ENCODE measurements around the gene PNPLA2.

PNPLA2 gene

GRCh38 chr11:846496-847098, 27.9 kb downstream of the PNPLA2 start:
- DNase-seq = no peak

GRCh38 chr11:847876-848275, 29.2 kb downstream of the PNPLA2 start:
- no peak for DNase-seq

GRCh38 chr11:848380-848931, 29.7 kb downstream of the PNPLA2 start:
- peak; percentile 74 for DNase-seq

GRCh38 chr11:849104-849824, 30.6 kb downstream of the PNPLA2 start:
- DNase-seq = peak; percentile 91

- peak; percentile 78 for DNase-seq
Observed at GRCh38 chr11:849951-850774, 31.4 kb downstream of the PNPLA2 start.

- peak; percentile 68 for DNase-seq
Observed at GRCh38 chr11:850775-851763, 32.4 kb downstream of the PNPLA2 start.

GRCh38 chr11:852762-853161, 34.0 kb downstream of the PNPLA2 start:
- DNase-seq = no peak

- DNase-seq = no peak
Observed at GRCh38 chr11:853682-854448, 35.2 kb downstream of the PNPLA2 start.

GRCh38 chr11:854601-855329, 36.1 kb downstream of the PNPLA2 start:
- DNase-seq = no peak

- DNase-seq = no peak
Observed at GRCh38 chr11:855330-855674, 36.6 kb downstream of the PNPLA2 start.

GRCh38 chr11:855796-856195, 37.1 kb downstream of the PNPLA2 start:
- DNase-seq = no peak

GRCh38 chr11:856397-856796, 37.7 kb downstream of the PNPLA2 start:
- peak; percentile 68 for DNase-seq

GRCh38 chr11:858053-858761, 39.5 kb downstream of the PNPLA2 start:
- no peak for DNase-seq

GRCh38 chr11:858762-859339, 40.1 kb downstream of the PNPLA2 start:
- DNase-seq = no peak

- DNase-seq = peak; percentile 94
Observed at GRCh38 chr11:859394-860131, 40.8 kb downstream of the PNPLA2 start.

- no peak for DNase-seq
Observed at GRCh38 chr11:860234-861104, 41.8 kb downstream of the PNPLA2 start.

- peak; percentile 37 for DNase-seq
Observed at GRCh38 chr11:861105-861479, 42.4 kb downstream of the PNPLA2 start.

GRCh38 chr11:862081-862661, 43.5 kb downstream of the PNPLA2 start:
- DNase-seq = peak; percentile 53
